GM21576 (cell line): ENCODE results near the gene TSC2.
"Not testable (repeated sequence)": the region's sequence is repeated elsewhere in the genome, so short reads cannot be mapped to it uniquely, and the experiment has no call there.

Experiments
- ATAC-seq: cut with Tn5 transposase; IDR thresholded peaks from one replicate; pipeline ENCODE4 v1.9.1; 2021; ENCODE audit warnings: mild to moderate bottlenecking, moderate library complexity; ENCODE audit not compliant: unreplicated experiment

The TSC2 gene

GRCh38 chr16:2135770-2136490, 88.1 kb downstream of the TSC2 start, which contains the start of gene PKD1:
Gene PKD1 (minus strand): TSS chr16:2135898. CDS start chr16:2135689, 209 bp downstream.
- ATAC-seq = not testable (repeated sequence)
